HG02678 (cell line): ENCODE data around the gene DCAF6.

Experiments
- ATAC-seq: cut with Tn5 transposase; IDR thresholded peaks from one replicate; pipeline ENCODE4 v1.9.1; 2021; ENCODE audit warnings: mild to moderate bottlenecking, moderate library complexity; ENCODE audit not compliant: unreplicated experiment

DCAF6 gene

DNA sequence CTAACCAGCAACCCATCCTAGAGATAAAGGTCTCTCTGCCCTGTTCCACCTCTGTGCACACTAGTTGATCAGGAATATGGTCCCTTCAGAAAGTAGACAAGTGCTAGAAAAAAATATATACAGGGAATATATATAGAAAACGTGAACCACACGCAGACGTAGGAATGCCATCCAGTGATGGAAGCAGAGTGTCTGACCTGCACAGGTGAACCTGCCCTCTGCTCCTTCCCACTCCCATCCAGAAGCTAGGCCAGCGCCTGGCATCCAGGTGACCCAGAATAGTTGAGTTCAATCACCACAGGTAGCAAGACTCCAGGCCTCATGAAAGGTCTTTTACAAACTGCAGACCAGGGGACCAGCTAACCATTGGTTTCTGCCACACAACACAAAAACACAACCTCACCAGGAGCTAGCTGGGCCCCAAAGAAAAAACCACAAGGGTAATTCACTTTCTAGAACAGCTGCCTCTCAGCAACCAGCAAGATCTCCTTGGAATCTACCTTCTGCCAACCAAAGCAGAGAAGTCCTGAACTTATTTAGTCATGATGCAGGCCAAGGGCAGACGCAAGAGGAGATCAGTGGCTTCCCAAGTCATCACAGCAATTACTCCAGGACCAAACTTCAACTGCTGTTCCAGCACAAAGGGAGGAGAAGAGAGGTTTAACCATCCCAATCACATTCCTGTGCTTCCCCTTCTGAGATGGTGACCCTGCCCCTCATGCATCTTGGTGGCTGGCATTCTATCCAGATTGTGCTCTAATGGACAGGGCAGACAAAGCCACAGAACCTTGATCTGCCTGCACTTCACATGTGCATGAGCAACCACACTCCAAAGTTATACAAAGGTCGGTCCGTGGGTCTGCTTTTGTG is 147.2 kb downstream of the DCAF6 start:
- no peak for ATAC-seq

- ATAC-seq = peak; percentile 46
These were observed 148.1 kb downstream of the DCAF6 start for GRCh38 chr1:168084396-168085231.

GRCh38 chr1:168085401-168085872 is 149.0 kb downstream of the DCAF6 start:
- ATAC-seq = no peak

DNA sequence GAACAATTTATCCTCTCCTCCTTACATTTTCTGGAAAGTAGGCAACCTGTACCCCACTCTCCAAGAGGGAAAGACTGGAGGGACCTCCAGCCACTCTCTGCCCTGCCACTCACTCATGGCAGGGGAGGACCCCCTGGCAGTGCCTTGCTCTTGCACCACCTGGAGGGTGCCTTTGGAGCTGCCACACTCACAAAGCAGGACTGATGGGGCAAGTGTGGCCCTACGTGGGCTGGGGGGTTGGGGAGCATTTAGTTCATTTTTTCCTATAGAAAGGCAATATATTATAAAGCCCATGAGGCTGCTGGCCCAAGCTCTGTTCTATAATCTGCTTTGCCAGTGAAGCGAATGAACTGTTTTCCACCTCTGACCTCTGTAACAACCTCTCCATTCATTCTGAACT is 150.0 kb downstream of the DCAF6 start:
- ATAC-seq = no peak

DNA sequence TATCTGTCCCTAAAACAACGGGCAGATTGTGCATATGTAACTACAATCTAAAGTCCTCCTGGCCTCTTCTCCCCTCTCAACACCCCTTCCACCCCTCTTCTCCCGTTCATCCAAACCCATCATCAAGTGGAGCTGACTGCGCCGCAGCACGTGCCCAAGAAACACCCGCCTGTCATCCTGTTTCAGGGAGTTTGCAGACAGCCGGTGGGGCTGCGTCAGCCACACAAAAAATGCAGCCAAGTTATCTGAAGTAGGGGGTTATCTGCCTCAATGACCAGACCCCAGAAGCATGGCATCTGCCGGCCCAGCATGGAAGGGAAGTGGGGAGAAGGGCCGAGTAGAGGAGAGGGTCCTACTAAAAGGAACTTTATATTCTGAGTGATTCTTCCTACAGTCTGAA is 151.2 kb downstream of the DCAF6 start:
- ATAC-seq = no peak

DNA sequence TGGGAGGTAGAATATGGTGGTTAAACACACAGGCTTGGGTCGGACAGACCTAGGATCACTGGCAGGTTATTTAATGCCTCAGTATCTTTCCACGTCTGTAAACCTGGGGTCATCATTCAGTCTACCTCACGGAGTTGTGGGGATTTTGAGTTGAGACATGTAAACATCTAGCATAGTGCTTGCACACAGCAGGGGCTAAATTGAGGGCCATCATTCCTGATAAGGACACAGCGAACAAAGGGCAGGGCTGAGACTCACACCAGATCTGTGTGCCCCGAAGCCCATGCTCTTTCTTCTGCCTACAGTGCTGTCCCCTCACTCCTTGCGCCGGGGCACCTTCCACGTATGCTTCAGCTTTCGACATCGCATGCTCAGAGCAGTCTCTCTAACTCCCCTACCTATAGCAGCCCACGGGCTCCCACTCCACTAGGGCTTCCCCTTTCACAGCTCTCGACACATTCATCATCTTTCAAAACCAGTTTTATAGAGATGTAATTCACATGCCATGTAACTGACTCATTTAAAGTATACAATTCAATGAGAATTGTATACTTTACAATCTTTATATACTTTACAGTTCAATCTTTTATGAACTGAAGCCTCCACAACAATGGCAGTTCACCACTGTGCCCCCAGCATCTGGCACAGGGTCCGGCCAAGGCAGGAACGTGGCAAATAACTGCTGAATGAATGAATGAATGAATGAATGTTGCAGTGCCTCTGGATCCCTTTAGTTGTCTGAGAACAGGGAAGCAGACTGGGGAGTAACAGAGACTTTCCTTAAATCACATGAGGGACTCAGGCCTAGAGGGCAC is 152.2 kb downstream of the DCAF6 start:
- ATAC-seq = no peak

- ATAC-seq = no peak
These were observed 153.0 kb downstream of the DCAF6 start for GRCh38 chr1:168089326-168089978.

DNA sequence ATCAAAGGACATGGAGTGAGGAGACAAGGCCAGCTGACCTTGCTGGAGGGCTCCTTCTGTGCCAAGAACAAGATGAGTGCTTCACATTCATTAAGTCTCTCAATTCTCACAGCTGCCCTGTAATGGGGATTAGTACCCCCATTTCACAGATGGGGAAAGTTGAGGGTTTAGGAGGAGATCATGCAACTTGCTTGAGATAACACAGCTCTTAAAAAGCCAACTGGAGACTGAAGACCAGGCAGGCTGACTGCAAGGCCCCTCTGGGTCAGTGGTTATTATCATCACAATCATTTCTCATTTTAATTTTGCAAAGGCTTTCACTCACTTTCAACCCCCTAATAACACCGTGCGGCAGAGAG is 153.5 kb downstream of the DCAF6 start:
- no peak for ATAC-seq

DNA sequence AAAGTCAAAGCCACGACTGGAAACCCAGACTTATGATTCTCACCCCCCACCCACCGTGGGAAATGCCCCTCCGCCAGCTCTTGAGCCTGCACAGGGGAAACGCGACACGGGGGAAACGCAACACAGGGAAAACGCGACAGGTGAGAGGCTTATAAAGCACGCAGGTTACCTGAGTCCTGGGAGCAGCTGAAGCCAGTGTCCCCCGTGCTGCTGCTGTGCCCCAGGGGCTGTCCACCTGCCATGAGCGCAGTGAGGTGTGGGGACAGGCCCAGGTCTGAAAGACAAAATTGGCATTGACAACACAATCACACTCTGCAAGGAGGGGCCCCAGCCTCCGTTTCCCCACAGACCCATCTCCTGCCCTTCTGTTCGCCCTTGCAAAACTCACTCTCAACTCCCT is 153.9 kb downstream of the DCAF6 start:
- no peak for ATAC-seq

DNA sequence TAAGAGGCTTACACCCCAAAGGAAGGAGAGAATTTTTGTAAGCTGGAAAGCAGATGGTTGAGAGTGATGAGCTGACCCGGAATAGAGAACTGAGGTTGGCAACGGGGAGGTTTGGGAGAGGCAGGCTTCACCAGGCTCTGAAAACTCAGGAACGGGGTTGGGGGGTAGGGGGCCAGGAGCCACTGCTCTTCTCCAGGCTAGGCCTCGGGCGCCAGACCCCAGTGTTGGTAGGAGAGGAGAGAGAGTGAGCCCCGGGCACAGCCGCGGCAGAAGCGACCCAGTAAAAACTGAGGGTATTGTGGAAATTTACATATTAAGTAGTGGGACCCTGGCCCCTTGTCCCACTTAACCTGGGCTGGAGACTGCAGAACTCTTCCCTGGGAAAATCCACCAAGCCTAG is 154.6 kb downstream of the DCAF6 start:
- no peak for ATAC-seq

DNA sequence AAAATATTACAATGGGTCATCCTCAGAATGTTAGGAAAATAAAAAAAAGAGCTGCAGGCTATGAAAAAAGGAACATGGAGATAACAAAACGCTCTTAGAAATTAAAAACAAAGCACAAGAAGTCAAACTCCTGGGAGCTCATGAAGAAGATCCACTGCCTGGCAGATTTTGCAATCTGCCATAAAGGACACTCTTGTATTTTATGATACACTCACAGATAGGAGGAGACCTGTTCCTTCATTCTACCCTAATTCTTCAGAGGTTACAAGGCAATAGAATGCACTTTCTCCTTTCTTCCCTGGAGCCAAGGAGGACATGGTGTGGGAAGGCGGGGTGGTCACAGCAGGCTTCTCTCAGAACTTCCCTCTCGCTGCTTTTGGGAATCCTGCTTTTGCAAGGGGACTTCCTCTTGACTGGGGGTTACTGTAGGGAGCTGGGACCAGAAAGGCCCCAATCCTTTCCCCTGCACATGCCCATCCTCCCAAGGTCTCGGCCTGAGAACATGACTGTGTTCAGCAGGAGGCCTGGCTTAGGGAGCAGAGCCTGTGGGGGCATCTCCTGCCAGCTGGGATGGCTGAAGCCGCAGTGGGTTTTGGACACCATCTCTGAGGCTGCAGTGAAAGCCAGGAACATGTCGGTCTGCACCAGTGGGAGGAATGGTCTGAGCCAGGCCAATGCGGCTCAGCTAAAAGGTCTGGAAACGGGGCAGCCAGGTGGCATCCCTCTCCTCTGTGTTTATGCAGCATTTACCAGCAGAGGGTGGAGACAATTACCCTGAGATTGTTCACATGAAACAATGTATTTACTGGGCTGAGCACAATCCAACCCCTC is 155.5 kb downstream of the DCAF6 start:
- no peak for ATAC-seq

GRCh38 chr1:168092566-168093355 is 156.3 kb downstream of the DCAF6 start:
- ATAC-seq = no peak

- ATAC-seq = no peak
These were observed 157.1 kb downstream of the DCAF6 start for GRCh38 chr1:168093616-168094015.

DNA sequence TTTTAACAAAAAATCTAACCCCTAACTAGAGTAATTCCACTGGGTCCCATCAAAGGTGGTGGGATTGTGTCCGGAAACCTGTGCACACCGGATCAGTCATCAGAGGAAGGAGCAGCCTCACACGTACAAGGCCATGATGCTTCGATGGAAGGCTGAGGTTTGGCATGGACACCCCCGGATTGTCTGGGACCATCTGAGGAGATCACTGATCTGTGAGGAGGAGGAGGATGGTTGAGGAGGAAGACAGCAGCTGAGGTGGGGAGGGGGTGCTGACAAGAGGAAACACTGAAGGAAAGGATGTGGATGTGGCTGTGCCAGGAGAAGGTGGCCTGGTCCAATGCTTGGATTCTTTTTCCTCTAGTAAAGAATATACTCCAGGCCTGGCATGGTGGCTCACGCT is 159.0 kb downstream of the DCAF6 start:
- no peak for ATAC-seq

DNA sequence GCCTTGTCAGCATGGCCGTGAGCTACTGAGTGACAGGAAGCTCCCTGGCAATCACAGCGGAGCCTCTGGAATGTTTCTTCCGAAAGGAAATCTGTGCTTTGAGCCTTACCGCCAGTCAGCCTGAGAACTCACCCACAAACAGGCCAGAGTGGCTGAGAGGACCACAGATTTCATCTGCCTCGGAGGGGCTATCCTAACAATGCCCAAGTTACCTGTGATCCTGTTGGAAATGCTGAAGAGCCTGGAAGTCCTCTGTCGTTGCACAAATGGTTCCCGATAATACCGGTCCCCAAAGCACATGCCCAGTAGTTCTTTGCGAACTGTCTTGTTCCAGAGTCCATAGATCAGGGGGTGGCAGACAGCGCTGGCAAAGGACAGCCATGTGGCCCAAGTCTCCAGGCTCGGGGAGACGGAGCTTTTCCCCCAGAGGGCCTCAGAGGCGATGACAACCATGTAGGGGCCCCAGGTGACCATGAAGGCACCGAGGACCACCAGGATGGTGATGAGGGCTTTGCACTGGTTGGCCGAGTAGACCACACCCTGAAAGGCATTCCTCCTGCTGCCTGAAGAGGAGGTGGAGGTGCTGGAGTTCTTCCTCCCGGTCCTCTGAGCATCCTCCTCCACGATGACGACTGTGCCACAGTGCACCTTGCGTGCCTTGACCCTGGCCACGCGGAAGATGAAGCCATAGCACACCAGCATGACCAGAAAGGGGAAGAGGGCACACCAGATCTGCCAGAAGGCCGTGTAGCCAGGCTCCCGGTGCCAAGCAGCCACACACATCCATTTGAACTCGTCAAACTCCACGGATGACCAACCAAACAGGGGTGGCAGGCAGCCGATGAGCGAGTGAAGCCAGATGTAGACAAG is 160.0 kb downstream of the DCAF6 start:
- ATAC-seq = no peak

- ATAC-seq = no peak
These were observed 161.5 kb downstream of the DCAF6 start for GRCh38 chr1:168097921-168098528.

GRCh38 chr1:168098534-168099320 is 162.2 kb downstream of the DCAF6 start:
- no peak for ATAC-seq
